ENCODE data around the gene CTSS.

The CTSS gene

GRCh38 chr1:150706091-150706490 lies 59.5 kb downstream of the CTSS start:
- in situ Hi-C loops (cut with MboI; ENCODE audit: low sequenced_read_pairs): no loop called here

- in situ Hi-C loops (cut with MboI; ENCODE audit: low sequenced_read_pairs): no loop called here
Measured at GRCh38 chr1:150703427-150703826, 62.2 kb downstream of the CTSS start.

GRCh38 chr1:150696995-150697927 lies 68.3 kb downstream of the CTSS start, which contains the start of gene GOLPH3L:
Gene GOLPH3L (minus strand): TSS chr1:150697154. CDS start chr1:150694838, 2,316 bp downstream.
- in situ Hi-C loops (cut with MboI; ENCODE audit: low sequenced_read_pairs): no loop called here

GRCh38 chr1:150696590-150696989 lies 69.0 kb downstream of the CTSS start:
- in situ Hi-C loops (cut with MboI; ENCODE audit: low sequenced_read_pairs): no loop called here

- in situ Hi-C loops (cut with MboI; ENCODE audit: low sequenced_read_pairs): no loop called here
Measured at GRCh38 chr1:150696162-150696561, 69.4 kb downstream of the CTSS start.

GRCh38 chr1:150695561-150695960 lies 70.0 kb downstream of the CTSS start:
- in situ Hi-C loops (cut with MboI; ENCODE audit: low sequenced_read_pairs): no loop called here

GRCh38 chr1:150692720-150693119 lies 72.9 kb downstream of the CTSS start:
- in situ Hi-C loops (cut with MboI; ENCODE audit: low sequenced_read_pairs): no loop called here

- in situ Hi-C loops (cut with MboI; ENCODE audit: low sequenced_read_pairs): no loop called here
Measured at GRCh38 chr1:150688763-150689162, 76.8 kb downstream of the CTSS start.

- in situ Hi-C loops (cut with MboI; ENCODE audit: low sequenced_read_pairs): no loop called here
Measured at GRCh38 chr1:150686275-150686674, 79.3 kb downstream of the CTSS start.

GRCh38 chr1:150683914-150684313 lies 81.7 kb downstream of the CTSS start:
- in situ Hi-C loops (cut with MboI; ENCODE audit: low sequenced_read_pairs): no loop called here
